Activated naive CD4-positive, alpha-beta T cell treated with anti-CD3 and anti-CD28 coated beads, Interleukin-2, amount 50 U/mL, for 16 hours (primary cell): ENCODE measurements around the gene SIAH3.

Source experiments
- DNase-seq: peaks from one replicate; pipeline ENCODE4 v3.0.0-alpha.2; 2020

The SIAH3 gene

GRCh38 chr13:45820106-45820838 is 31.3 kb downstream of the SIAH3 start:
- DNase-seq: no peak

- no peak for DNase-seq
Observed at GRCh38 chr13:45817833-45818232, 33.7 kb downstream of the SIAH3 start.

- DNase-seq: no peak
Observed at GRCh38 chr13:45816427-45816826, 35.1 kb downstream of the SIAH3 start.

GRCh38 chr13:45812695-45813372 is 38.7 kb downstream of the SIAH3 start:
- no peak for DNase-seq

GRCh38 chr13:45811891-45812694 is 39.5 kb downstream of the SIAH3 start:
- no peak for DNase-seq

GRCh38 chr13:45809801-45810394 is 41.7 kb downstream of the SIAH3 start:
- peak; percentile 14 for DNase-seq

- no peak for DNase-seq
Observed at GRCh38 chr13:45808925-45809324, 42.6 kb downstream of the SIAH3 start.

- no peak for DNase-seq
Observed at GRCh38 chr13:45807520-45808099, 43.9 kb downstream of the SIAH3 start.

- no peak for DNase-seq
Observed at GRCh38 chr13:45800485-45800884, 51.1 kb downstream of the SIAH3 start.

GRCh38 chr13:45799451-45799850 is 52.1 kb downstream of the SIAH3 start:
- DNase-seq: no peak

- no peak for DNase-seq
Observed at GRCh38 chr13:45798851-45799250, 52.7 kb downstream of the SIAH3 start.

GRCh38 chr13:45796426-45797235 is 54.9 kb downstream of the SIAH3 start:
- no peak for DNase-seq

- no peak for DNase-seq
Observed at GRCh38 chr13:45792827-45793303, 58.7 kb downstream of the SIAH3 start.

- DNase-seq: no peak
Observed at GRCh38 chr13:45788011-45788410, 63.5 kb downstream of the SIAH3 start.

- no peak for DNase-seq
Observed at GRCh38 chr13:45787346-45787745, 64.2 kb downstream of the SIAH3 start.

GRCh38 chr13:45786293-45786920 is 65.1 kb downstream of the SIAH3 start:
- no peak for DNase-seq

- no peak for DNase-seq
Observed at GRCh38 chr13:45784755-45785675, 66.5 kb downstream of the SIAH3 start.

- no peak for DNase-seq
Observed at GRCh38 chr13:45783346-45784043, 68.1 kb downstream of the SIAH3 start.

GRCh38 chr13:45782327-45783045 is 69.1 kb downstream of the SIAH3 start:
- DNase-seq: no peak
